GM12878 (cell line): ENCODE results near the gene PRSS35. TPM values are rescaled to one million over a fixed set of nuclear protein-coding genes. Genes with fewer than 3 reads are reported as not detected.

Experiments
- BHLHE40 ChIP-seq, 2 experiments: fragments of 450-650 bp in 1 of 2; IDR thresholded peaks; 2 replicates each; pipeline ENCODE4 v1.6.1; 2011 to 2017; ENCODE audit warnings: low read depth in 2 of 2, borderline replicate concordance in 1 of 2, improper control_type of control experiment in 1 of 2, low read length in 1 of 2, mild to moderate bottlenecking in 1 of 2
- CEBPZ ChIP-seq: fragments of 150-350 bp; IDR thresholded peaks from 2 replicates; pipeline ENCODE4 v1.6.1; 2016; ENCODE audit warnings: low read depth, low read length
- CUX1 ChIP-seq: IDR thresholded peaks from 2 replicates; pipeline ENCODE4 v1.6.1; 2012; ENCODE audit warnings: improper control_type of control experiment, low read depth, low read length; ENCODE audit not compliant: insufficient replicate concordance
- EP300 ChIP-seq, 2 experiments: fragments of 150-350 bp in 1 of 2; IDR thresholded peaks; 2 replicates each; pipeline ENCODE4 v1.6.1; 2011 to 2012; ENCODE audit warnings: low read depth in 2 of 2, low read length in 2 of 2, borderline replicate concordance in 1 of 2, improper control_type of control experiment in 1 of 2, inconsistent platforms in 1 of 2; ENCODE audit not compliant: control insufficient read depth in 1 of 2
- FOS ChIP-seq: IDR thresholded peaks from 3 replicates; pipeline ENCODE4 v1.6.1; 2011; ENCODE audit warnings: borderline replicate concordance; ENCODE audit not compliant: insufficient read length; ENCODE audit errors: extremely low read depth
- JUND ChIP-seq: IDR thresholded peaks from 2 replicates; pipeline ENCODE4 v1.6.1; 2012; ENCODE audit warnings: low read depth, mild to moderate bottlenecking, low read length, improper control_type of control experiment, moderate library complexity
- KAT2A ChIP-seq: conservative IDR thresholded peaks from 2 replicates; pipeline ENCODE4 v1.6.1; 2011; ENCODE audit warnings: low read depth, low read length; ENCODE audit not compliant: control insufficient read depth
- LARP7 ChIP-seq: fragments of 450-650 bp; IDR thresholded peaks from 2 replicates; pipeline ENCODE4 v1.6.1; 2017; ENCODE audit warnings: mild to moderate bottlenecking
- NRF1 ChIP-seq: conservative IDR thresholded peaks from 2 replicates; pipeline ENCODE4 v1.6.1; 2011; ENCODE audit warnings: mild to moderate bottlenecking, low read depth, low read length, improper control_type of control experiment
- PBX3 ChIP-seq: IDR thresholded peaks from 2 replicates; pipeline ENCODE4 v1.6.1; 2011; ENCODE audit warnings: mild to moderate bottlenecking, low read depth, low read length, moderate library complexity; ENCODE audit not compliant: insufficient replicate concordance
- SIN3A ChIP-seq: IDR thresholded peaks from 2 replicates; pipeline ENCODE4 v1.6.1; 2012; ENCODE audit warnings: low read depth, low read length, improper control_type of control experiment
- TBL1XR1 ChIP-seq: IDR thresholded peaks from 2 replicates; pipeline ENCODE4 v1.6.1; 2012; ENCODE audit warnings: low read depth, low read length, improper control_type of control experiment
- ZBTB40 ChIP-seq: fragments of 450-650 bp; IDR thresholded peaks from 2 replicates; pipeline ENCODE4 v1.6.1; 2016; ENCODE audit warnings: mild to moderate bottlenecking, moderate library complexity, borderline replicate concordance
- ZNF24 ChIP-seq: fragments of 450-650 bp; IDR thresholded peaks from 2 replicates; pipeline ENCODE4 v1.6.1; 2017; ENCODE audit warnings: antibody characterized with exemption, mild to moderate bottlenecking
- polyA plus RNA-seq, 11 experiments: library from polyadenylated mRNA; depleted of rRNA in 4 of 11; unstranded in 6 of 11; stranded (reverse) in 5 of 11; fragments of >200 nt; fragmentation: Nextera tagmentation in 4 of 11; fragmentation: Illumina TruSeq in 1 of 11; extraction: Ambion mirVana in 4 of 11; extraction: Trizol in 1 of 11; gene quantifications; 1 replicate in 1 of 11; 2 replicates in 10 of 11; pipeline versions ENCODE4 v1.2.1 to v1.2.3, GENCODE V29; 2011 to 2016; ENCODE audit warnings: inconsistent platforms in 2 of 11, missing spikeins in 2 of 11, low read depth in 1 of 11
- total RNA-seq, 4 experiments: library from RNA; depleted of rRNA in 3 of 4; stranded (reverse); fragments of >200 nt in 3 of 4; fragmentation: Illumina TruSeq in 1 of 4; extraction: Trizol in 1 of 4; gene quantifications; 2 replicates each; pipeline versions ENCODE4 v1.2.1 to v1.2.3, GENCODE V29; 2013 to 2021

The PRSS35 gene
- total and polyA plus RNA-seq, 10 of the 15 experiments (the other 5 are each of a cell fraction or from before 2014, with no cell fraction given) = not detected

GRCh38 chr6:83558975-83559374, 46.6 kb downstream of the PRSS35 start (continued):
- TF ChIP-seq CUX1 = no peak
- no peak for TF ChIP-seq SIN3A
- TF ChIP-seq JUND = no peak
- TF ChIP-seq PBX3 = no peak
- TF ChIP-seq EP300 (IDR thresholded peaks at IDR 0.05; ENCODE audit: borderline replicate concordance in 1 of 2, control insufficient read depth in 1 of 2, low read depth in 2 of 2, low read length in 2 of 2) = no peak
- no peak for TF ChIP-seq FOS
- no peak for TF ChIP-seq ZNF24
- no peak for TF ChIP-seq CEBPZ
- TF ChIP-seq NRF1 = no peak
- no peak for TF ChIP-seq ZBTB40
- TF ChIP-seq LARP7 = no peak
- TF ChIP-seq BHLHE40 (IDR thresholded peaks at IDR 0.05; ENCODE audit: borderline replicate concordance in 1 of 2, low read depth in 2 of 2, low read length in 1 of 2) = no peak
- no peak for TF ChIP-seq KAT2A
- no peak for TF ChIP-seq TBL1XR1
